ENCODE data around the gene ANKS1A.

ANKS1A gene

DNA sequence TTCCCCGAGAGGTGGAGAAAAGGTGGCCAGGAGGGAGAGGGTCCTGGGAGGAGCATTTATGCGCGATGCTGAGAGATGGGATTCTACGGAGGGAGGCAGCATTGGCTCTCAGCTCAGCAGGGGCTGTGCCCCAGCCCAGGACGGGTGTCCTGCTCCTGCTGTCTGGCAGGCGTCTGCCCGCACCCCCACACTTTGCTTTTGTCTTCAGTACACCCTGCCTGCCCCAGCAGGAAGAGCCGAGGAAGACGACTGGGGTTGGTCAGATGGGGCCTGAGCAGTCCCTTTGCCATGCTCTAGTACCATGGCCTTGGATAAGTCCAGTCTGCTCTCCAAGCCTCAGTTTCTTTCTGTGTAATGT lies 183.6 kb downstream of the ANKS1A start:
- DNase-seq (ENCODE audit: low read depth) = no peak

GRCh38 chr6:35073211-35073610 lies 184.2 kb downstream of the ANKS1A start:
- DNase-seq (ENCODE audit: low read depth) = no peak

GRCh38 chr6:35073766-35074471 lies 184.9 kb downstream of the ANKS1A start:
- no peak for DNase-seq (ENCODE audit: low read depth)

DNA sequence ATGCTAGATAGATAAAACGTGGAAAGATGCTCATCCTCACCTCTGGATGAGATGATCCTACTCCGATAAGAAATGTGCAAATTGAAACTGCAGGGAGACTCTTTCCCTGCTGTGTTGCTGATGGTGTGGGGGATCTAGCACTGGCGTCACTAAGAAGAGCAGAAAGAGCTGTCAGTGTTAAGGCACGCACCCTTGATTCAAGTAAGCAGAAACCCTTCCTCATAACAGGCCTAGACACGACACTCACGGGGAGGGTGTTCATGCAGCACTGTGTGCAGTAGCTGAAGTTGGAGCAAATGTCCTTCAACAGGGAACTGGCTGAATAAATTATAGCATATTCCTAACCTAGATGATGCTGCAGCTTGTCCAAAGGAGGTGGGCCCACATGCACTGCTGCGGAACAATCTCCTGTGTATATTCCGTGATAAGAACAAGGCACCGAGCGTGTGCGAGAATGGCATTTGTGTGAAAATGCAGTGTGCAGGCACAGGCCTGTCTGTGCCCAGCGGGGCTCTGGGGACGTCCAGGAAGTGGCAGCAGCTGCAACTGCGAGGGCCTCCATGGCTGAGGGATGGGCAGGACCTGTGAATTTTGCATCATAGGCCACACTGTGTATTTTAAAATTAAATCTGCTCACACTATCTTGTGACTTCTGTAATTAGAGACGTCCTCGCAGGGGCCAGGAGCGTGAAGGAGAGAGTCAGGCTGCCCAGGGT lies 188.1 kb downstream of the ANKS1A start:
- DNase-seq (ENCODE audit: low read depth) = no peak

DNA sequence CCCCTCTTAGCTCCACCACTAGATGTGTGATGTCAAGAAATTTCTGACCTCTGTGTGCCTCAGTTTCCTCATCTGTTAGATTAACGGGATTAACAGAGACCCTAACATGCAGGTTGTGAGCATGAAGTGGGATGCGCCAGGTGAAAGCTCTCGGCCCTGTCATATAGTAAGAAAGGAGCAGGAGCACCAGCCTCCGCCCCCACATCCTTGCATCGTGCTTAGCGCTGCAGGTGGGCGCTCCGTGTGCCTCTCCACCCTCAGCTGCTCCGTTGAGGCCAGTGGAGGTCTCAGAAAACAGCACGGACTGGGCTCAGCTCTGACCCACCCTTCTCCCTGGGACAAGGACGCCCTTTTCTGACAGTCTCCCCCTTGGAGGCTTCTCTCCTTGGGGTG lies 188.7 kb downstream of the ANKS1A start:
- DNase-seq (ENCODE audit: low read depth) = no peak

- no peak for DNase-seq (ENCODE audit: low read depth)
Measured at GRCh38 chr6:35078226-35078850, 189.3 kb downstream of the ANKS1A start.

DNA sequence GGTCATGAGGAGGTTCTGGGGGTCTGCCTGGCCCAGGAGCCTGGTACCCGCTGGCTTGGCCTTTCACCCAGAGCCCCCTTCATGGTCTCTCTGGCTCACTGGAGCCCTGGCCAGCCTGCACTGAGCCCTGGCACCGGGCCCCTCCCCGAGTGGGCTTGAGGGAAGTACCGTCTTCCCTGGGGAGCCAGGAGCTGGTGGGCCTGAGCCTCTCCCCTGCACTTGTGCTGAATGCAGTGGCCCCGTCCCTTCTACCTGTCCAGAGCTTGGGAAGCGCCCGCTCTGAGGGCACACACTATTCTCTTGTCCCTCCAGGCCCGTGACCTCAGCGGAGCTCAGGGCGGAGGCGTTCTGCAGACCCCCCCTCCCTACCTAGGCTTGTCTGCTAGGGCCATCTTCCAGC lies 189.8 kb downstream of the ANKS1A start:
- no peak for DNase-seq (ENCODE audit: low read depth)

DNA sequence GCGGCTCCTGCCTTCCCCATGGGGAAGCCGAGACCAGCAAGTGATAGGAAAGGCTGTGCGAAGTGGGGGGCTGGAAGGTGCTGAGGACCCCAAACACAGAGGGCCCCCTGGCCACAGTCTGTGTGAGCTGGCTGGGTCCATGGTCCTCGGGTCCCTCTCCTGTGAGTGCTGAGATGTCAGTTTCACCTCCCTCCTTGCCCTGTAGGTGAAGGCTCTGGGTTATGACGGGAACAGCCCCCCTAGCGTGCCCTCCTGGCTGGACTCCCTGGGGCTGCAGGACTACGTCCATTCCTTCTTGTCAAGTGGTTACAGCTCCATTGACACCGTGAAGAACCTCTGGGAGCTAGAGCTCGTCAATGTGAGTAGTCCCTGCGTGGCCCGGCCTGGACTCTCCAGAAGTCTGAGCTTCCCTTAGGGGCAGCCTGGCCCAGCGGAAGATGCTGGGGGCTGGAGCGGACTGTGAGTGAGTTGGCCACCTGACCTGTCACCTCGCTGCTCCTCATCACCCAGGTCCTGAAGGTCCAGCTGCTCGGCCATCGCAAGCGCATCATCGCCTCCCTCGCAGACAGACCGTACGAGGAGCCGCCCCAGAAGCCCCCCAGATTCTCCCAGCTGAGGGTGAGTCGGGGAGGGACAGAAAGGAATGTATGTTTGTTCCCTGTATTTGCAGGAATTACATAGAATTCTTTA lies 190.4 kb downstream of the ANKS1A start:
- DNase-seq (ENCODE audit: low read depth) = no peak

GRCh38 chr6:35080016-35080680 lies 191.1 kb downstream of the ANKS1A start:
- no peak for DNase-seq (ENCODE audit: low read depth)

DNA sequence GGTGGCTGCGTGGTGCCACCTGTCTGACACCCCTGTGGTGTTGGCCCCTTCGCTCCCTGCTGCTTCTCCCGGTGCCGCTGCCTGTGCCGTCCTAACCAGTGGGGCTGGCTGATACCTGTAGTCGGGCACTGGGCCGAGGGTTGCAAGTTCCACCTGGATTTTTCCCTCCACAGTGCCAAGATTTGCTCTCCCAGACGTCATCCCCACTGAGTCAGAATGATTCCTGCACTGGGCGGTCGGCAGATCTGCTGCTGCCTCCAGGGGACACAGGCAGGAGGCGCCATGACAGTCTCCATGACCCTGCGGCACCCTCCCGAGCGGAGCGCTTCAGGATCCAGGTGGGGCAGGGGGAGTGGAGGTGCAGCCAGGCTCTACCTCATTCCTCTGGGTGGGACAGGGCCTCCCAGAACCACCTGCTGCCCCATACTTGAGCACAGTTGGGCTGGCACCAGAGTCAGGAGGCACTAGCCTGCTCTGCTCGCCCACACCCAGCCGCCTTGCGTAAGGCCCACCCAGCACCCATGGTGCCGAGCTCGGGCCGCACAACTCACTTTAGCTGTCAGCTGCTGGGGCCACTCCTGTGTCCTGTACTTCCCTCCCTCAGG lies 191.9 kb downstream of the ANKS1A start:
- DNase-seq (ENCODE audit: low read depth) = no peak

DNA sequence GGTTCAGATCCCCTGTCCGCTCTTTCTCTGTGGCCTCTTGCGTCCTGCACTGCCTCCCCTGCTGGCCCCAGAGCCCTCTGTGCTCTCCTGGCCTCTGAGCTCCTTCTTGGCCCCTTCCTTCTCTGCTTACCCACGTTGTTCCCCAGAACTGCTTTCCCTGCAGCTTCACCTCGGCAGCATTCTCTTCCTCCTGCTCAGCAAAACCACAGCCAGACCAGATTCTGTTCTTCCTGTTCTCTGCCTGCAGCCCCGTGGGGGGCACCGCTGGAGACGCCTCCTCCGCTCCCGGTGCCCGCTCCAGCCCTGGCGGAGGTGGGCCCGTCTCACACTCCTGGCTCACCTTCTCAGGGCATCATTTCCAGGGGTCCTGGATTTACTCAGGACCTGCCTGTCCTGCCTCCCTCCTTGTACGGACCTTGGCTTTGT lies 192.4 kb downstream of the ANKS1A start:
- no peak for DNase-seq (ENCODE audit: low read depth)

GRCh38 chr6:35082046-35082732 lies 193.1 kb downstream of the ANKS1A start:
- DNase-seq (ENCODE audit: low read depth) = no peak

DNA sequence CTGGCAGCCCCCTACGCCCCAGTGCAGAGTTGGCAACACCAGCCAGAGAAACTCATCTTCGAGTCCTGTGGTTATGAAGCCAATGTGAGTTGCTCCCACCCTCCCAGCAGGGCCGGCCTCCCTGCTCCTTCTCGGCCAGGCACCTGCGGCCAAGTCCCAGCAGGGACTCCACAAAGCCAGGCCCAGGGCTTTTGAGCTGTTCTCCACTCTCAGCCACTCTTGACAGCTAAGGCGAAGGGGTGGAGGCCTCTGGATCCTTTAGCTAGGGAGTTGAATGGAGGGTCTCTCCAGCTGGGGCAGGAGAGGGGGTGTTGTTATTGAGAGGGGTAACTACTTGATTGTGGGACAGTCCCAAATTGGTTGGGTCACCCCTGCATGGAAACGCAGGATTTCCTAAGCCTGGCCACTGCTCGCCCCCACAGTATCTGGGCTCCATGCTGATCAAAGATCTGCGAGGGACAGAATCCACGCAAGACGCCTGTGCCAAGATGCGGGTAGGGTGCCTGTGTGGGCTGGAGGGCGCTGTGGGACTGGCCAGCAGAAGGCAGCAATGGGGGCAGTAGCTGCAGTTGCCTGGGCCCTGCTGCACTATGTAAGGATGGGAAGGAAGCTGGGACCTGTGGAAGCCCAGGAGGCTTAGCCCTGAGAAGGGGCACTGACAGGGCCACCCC lies 193.8 kb downstream of the ANKS1A start:
- DNase-seq (ENCODE audit: low read depth) = no peak

DNA sequence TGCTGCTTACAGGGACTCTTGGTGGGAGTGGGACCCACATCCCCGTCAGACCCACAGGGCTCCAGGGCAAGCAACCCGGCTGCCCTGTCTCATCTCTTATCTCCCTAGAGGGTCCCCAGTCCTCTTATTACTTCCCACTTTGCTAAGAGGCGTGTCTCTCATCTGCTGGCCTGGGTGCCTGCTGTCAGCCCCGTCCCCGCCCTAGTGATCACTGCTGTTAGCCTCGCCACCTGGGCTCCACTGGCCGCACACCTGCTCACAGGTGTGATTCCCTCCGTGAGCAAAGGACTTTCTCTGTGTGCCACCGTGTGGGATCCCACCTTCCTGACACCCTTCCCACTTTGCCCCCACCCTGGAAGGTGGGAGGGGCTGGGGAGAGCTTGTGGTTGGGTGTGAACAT lies 194.5 kb downstream of the ANKS1A start:
- DNase-seq (ENCODE audit: low read depth) = no peak

DNA sequence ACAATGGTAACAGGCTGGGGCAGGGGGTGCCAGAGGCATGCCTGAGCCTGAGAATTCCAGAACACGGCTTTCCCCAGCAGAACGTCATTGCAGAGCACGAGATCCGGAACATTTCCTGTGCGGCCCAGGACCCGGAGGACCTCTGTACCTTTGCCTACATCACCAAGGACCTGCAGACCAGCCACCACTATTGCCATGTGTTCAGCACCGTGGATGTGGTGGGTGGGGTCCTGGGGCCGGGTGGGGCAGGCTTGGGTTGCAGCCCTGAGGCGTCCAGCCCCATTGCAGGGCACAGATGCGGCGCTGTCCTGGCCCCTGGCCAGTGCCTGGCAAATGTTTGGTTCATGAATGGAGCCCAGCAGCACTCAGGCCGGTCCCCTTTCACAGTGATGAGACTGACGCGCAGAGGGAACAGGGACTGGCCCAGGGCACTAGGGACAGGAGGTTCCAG lies 195.0 kb downstream of the ANKS1A start:
- no peak for DNase-seq (ENCODE audit: low read depth)

- no peak for DNase-seq (ENCODE audit: low read depth)
Measured at GRCh38 chr6:35084511-35085203, 195.6 kb downstream of the ANKS1A start.

DNA sequence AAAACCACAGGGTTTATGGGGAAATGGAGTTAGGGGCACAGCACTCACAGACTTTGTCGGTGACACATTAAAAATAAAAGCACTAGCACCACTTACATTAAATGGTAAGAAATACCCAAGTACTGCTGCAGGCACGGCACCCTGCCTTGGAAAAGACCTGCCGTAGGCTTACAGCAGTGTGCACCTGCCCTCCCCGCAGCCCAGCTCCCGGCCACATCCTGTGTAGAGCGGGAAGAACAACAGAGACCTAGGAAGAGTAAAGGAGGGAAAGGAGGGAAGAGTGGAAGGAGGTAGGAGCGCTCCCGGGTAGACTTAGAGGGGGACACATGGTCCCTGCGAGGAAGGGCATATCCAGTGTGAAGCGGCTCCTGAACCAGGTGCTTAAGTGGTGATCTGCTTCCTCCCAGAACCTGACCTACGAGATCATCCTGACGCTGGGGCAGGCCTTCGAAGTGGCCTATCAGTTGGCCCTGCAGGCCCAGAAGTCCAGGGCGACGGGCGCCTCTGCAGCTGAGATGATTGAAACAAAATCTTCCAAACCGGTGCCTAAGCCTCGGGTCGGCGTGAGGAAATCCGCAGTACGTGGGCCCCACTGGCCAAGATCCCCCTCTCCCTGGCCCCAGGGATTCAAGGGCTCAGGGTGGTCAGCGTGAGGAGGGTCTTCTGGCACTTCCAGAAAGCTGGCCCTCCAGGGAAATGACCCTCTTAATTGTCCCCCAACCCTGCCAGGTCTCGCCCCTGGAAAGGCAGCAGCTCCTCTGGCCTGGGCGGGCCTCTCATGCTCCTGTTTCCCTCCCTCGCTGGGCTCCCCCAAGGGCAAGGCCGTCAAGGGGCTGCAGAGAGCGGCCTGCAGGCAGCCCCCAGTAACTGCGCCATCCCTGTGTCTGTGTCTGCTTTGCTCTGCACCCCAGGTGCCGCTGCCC lies 196.6 kb downstream of the ANKS1A start:
- no peak for DNase-seq (ENCODE audit: low read depth)

DNA sequence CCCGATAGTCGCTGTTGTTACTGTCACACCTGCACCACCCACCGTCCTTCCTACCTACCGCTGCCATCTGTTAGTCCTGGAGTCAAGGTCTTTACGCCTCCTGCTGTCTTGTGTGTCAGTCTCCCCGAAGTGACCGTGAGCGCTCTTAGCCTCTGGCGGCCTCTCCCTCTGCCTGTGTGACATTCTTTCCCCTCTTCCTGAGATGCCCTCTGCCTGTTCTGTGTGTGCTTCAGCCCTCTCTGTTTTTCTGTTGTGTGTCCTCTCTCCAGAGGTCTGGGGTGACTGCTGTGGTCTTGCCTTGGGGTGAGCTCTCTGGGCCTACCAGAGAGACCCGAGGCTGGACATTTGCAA lies 197.2 kb downstream of the ANKS1A start:
- no peak for DNase-seq (ENCODE audit: low read depth)
